Activated CD4-positive, alpha-beta T cell treated with anti-CD3 and anti-CD28 coated beads, Interleukin-2, Interleukin-4, amounts not matched to agents 100 ng/mL and 50 ng/mL, durations not matched to agents 16 hours and 8 hours (primary cell): ENCODE data around the gene CNTN3.

Experiments used
- DNase-seq: peaks from one replicate; pipeline ENCODE4 v3.0.0-alpha.2; 2020; ENCODE audit warnings: low spot score

CNTN3 gene

GRCh38 chr3:74614107-74614967, at the start of gene CNTN3:
Gene CNTN3 (minus strand): TSS chr3:74614659. CDS start chr3:74521112, 93,547 bp downstream.
- no peak for DNase-seq

- DNase-seq = no peak
Observed at GRCh38 chr3:74663178-74663577, 48.7 kb upstream of the CNTN3 start.

DNA sequence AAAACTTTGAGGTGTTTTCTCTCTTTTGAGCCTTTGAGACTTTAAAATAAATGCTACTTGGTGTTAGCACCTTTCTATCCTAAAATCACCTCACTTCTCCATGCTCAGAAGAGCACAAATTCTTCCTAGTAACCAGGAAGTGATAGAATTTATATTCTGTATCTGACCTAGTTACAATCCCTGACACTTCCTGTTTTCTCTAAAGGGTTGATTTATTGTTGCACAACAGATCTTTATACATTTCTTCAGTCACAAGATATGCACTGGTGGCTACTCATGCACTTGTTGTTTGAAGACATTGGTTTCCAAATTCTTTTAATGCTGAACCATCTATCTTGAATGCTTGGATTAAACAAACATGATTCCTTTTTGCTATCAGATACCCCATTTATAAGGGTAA, 47.2 kb upstream of the CNTN3 start:
- no peak for DNase-seq

GRCh38 chr3:74651885-74652284, 37.4 kb upstream of the CNTN3 start:
- DNase-seq = no peak

DNA sequence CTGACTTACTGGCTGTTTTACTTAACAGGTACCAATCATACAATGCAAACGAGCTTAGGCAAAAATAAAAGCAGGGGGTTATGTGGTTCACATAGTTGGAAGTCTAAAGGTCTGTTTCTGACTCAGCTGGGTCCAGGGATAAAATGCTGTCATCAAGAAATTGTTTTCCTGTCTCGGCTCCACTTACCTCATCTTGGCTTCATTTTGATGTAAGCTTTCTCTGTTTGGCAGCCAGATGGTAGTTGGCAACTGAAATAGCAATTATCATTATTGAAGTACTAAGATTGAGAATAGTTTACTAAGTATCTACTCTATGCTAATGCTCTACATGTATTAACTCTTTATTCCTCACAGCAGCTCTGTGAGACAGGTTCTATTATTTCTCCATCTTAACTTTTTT, 36.8 kb upstream of the CNTN3 start:
- no peak for DNase-seq

- DNase-seq = no peak
Observed at GRCh38 chr3:74648107-74648506, 33.6 kb upstream of the CNTN3 start.

DNA sequence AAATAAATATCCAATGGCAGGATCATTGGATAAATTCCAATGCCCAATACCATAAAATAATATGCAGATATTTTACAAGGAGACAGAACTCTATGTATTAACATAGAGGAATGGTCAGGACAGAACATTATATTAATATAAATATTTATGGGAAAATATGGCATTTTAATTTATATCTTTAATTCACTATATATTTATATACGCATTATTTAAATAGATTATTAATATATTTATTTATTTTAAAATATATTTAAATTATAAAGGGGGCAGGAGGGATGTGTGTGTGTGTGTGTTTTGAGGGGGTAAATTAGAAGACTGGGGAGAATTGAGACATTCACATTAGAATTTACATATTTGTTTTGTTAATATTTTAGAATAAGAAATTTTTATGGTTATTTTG, 31.6 kb upstream of the CNTN3 start:
- DNase-seq = no peak

GRCh38 chr3:74643636-74644035, 29.2 kb upstream of the CNTN3 start:
- DNase-seq = no peak

- DNase-seq = no peak
Observed at GRCh38 chr3:74642876-74643275, 28.4 kb upstream of the CNTN3 start.

DNA sequence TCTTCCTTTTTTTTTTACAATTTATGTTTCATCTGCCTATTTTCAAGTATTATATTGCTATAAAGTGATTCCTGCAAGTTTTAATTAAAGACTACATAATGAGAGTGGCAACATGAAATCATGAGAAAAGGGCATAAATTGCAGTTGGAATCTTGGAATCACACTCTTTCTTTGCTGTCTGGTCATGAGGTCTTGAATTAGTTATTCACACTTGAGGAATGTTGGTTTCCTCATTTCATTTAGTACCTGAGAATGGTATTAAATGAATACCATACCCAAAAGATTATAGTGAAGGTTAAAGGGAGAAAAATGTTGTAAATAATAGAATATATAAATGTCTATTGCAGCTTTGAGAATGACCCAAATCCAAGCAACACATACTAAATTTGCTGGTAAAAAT, 25.8 kb upstream of the CNTN3 start:
- DNase-seq = no peak

DNA sequence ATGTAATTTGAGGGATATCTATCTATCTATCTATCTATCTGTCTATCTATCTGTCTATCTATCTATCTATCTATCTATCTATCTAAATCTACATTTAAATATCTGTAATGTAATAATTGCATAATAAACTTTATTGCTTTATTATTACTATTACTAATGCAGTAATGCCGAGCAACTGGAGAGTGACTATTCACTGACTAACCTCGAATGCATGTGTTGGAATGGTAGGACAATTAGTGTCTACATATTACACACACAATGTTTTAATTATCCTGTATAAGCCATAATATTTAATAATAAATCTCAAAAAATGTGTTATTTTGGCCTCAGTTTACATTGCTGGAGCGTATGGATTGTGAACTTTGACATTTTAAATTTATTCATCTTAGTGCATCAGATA, 25.2 kb upstream of the CNTN3 start:
- no peak for DNase-seq

- DNase-seq = no peak
Observed at GRCh38 chr3:74636981-74637380, 22.5 kb upstream of the CNTN3 start.

GRCh38 chr3:74633021-74633420, 18.6 kb upstream of the CNTN3 start:
- no peak for DNase-seq

- DNase-seq = no peak
Observed at GRCh38 chr3:74631351-74632140, 17.1 kb upstream of the CNTN3 start.

DNA sequence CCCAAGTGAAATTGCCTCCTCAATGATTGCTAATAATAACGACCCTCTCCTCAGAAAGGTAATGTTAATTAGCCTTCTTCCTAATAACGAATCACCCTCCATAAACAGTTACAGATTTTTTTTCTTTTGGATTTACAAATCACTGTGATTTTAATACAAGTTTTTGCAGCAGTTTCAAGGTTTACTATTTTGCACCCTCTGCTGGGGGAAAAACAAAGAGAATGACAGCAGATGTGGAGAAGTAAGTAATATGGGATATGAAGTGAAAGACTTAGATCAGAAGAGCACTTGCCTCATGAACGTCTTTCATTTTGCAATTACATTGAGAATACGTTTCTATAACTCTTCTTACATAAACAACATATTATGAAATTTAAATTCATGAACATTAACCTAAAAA, 16.1 kb upstream of the CNTN3 start:
- DNase-seq = no peak

DNA sequence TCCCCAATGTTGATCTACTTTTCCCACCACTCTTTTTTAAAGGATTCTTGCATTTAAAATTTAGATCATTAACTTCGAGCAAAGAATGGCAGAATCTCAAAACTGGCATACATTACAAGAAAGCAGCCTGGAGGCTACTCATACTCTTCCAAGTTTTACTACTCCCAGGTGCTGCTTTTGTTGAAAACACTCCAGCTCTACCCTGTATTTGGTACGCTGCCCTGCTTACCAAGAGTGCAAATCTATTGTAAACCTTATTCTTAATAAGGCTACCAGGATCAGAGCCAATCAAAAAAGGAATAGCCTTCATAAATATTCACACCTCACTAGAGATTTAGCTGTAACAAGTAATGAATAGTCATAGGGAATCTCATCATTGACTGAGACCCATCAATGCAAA, 11.6 kb upstream of the CNTN3 start:
- DNase-seq = no peak

DNA sequence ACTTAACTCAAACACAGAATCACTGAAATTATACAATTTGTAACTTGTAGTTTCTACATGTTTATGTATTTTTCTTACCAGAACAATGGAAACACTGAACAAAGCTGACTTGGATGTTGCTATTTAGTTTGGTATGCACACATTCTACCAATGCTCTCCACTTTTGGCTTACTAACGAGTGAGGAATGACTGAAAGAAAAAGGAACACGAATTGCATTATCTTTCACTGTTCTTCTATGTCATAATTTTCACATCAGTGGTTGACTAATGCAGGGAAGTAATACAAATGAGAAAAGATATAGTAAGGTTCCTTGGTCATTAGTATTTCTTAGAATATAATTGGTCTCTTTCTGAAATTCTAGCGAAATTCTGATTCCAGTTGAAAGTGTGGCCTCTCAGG, 9.8 kb upstream of the CNTN3 start:
- no peak for DNase-seq

DNA sequence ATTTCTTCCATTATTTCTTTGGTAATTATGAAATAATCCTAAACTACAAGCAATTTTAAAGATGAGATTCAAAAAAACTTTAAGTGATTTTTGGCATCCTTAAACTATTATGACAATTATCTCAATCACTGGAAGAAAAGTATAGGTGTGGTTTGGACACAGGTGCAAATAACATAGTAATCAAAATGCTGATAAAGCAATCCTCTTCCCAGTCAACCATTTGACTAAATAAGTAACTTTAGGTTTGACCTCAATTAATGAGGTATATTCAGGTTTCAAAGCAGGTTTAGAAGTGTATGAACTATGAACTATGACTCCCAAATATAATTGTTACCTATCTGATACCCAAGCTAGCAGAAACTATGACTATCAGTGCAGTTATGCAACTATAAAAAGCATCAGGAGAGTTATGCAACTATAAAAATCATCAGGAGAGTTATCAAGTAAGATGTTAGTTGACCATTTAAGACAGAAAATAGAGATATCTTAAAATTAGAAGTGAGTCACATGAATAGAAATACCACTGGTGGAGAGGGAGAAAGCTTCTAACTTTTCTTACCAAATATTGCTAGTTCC, 8.9 kb upstream of the CNTN3 start:
- DNase-seq = no peak

GRCh38 chr3:74621581-74621980, 7.1 kb upstream of the CNTN3 start:
- no peak for DNase-seq

DNA sequence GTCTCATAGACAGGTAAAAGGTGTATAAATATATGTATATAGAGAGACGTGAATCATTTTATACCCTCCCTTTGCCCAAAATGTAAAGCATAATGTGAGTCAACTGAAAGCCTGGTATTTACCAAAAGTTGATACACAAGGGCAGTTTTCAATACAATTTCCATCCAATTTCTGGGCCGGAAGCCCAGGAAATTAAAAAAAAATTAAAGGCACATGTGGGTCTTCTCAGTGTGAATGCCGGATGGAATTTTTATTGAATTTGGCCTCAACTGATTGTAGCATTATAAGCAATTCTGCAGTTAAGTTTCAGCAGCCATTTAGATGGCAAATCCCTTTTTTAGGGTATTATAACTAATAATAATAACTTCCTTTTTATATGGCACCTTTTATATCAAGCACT, 3.3 kb upstream of the CNTN3 start:
- DNase-seq = no peak

GRCh38 chr3:74613521-74614106, 845 bp downstream of the CNTN3 start:
- no peak for DNase-seq

DNA sequence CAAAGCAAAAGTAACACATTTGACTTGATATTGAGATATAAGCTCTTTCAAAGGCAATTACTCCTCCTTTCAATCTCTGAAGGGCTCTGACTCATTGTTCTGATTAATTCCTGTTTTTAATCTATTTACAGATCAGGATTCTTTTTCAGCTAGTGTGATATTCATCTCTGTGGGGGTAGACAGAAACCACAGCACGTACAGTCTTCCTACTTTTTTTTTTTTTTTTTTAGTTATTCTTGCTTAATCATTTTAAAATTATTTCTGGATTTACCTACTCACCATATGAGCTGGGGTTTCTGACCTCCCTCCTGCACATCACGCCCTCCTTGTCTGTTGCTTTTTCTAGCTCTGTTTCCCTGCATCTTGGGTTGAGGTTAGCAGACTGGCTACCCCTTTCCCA, 1.4 kb downstream of the CNTN3 start:
- no peak for DNase-seq

GRCh38 chr3:74611206-74611605, 3.3 kb downstream of the CNTN3 start:
- DNase-seq = no peak
